H1 (cell line): ENCODE data around the gene NDUFS5. TPM values are rescaled to one million over a fixed set of nuclear protein-coding genes. Genes with fewer than 3 reads are reported as not detected.

Source experiments
- CTCF ChIA-PET: fragments of 300-600 bp; sonication (Branson Sonifier 250); formaldehyde crosslinking; loops from one replicate; lab custom pipeline; 2021; ENCODE audit not compliant: partially characterized antibody; lab: Charles Lee
- POLR2A ChIA-PET: fragments of 300-600 bp; sonication (Branson Sonifier 250); formaldehyde crosslinking; loops from one replicate; lab custom pipeline; 2021; ENCODE audit warnings: inconsistent platforms; ENCODE audit not compliant: partially characterized antibody; lab: Charles Lee
- DNase-seq, 2 experiments: peaks; one replicate each; pipeline versions ENCODE4 v3.0.0 to v3.0.0-alpha.2; 2010 to 2022; ENCODE audit warnings: low spot score in 2 of 2, low read depth in 1 of 2, mixed read lengths in 1 of 2
- FAIRE-seq: peaks from 2 replicates; lab custom pipeline; 2011; peaks lifted over from hg19 to GRCh38; lab: Jason Lieb, UNC
- H2AFZ ChIP-seq: 2 replicates; pipeline ENCODE4 v1.8.1; 2012; ENCODE audit warnings: low read length, inconsistent platforms
- H2AK5ac ChIP-seq: 2 replicates; pipeline ENCODE4 v1.6.1; 2013; ENCODE audit warnings: low read depth, low read length
- H2BK120ac ChIP-seq: replicated peaks from 2 replicates; pipeline ENCODE3; 2013; ENCODE audit warnings: low read depth, low read length, inconsistent platforms
- H2BK12ac ChIP-seq: 2 replicates; pipeline ENCODE4 v1.6.1; 2013; ENCODE audit warnings: low read depth, low read length
- H2BK15ac ChIP-seq: 2 replicates; pipeline ENCODE4 v1.6.1; 2013; ENCODE audit warnings: low read length
- H2BK20ac ChIP-seq: 2 replicates; pipeline ENCODE4 v1.6.1; 2013; ENCODE audit warnings: low read length
- H2BK5ac ChIP-seq: 2 replicates; pipeline ENCODE4 v1.6.1; 2013; ENCODE audit warnings: low read depth, low read length
- H3K14ac ChIP-seq: 2 replicates; pipeline ENCODE4 v1.6.1; 2013; ENCODE audit warnings: inconsistent platforms; ENCODE audit not compliant: insufficient read length
- H3K18ac ChIP-seq: 2 replicates; pipeline ENCODE4 v1.6.1; 2013; ENCODE audit warnings: low read length; ENCODE audit errors: extremely low read depth
- H3K23ac ChIP-seq: 2 replicates; pipeline ENCODE4 v1.6.1; 2013; ENCODE audit warnings: inconsistent platforms; ENCODE audit not compliant: insufficient read length
- H3K23me2 ChIP-seq: 2 replicates; pipeline ENCODE4 v1.6.1; 2013; ENCODE audit warnings: low read depth, low read length
- H3K27ac ChIP-seq: 2 replicates; pipeline ENCODE4 v1.6.1; 2011; ENCODE audit warnings: low read depth, low read length, inconsistent platforms
- H3K27me3 ChIP-seq, 4 experiments: replicated peaks in 1 of 4; 1 replicate in 1 of 4; 2 replicates in 3 of 4; pipeline versions ENCODE4 v1.6.1 to v1.8.1; 2011 to 2013; ENCODE audit warnings: low read length in 3 of 4, mild to moderate bottlenecking in 3 of 4, inconsistent platforms in 2 of 4, mixed read lengths in 2 of 4, moderate library complexity in 1 of 4; ENCODE audit not compliant: control insufficient read depth in 3 of 4, insufficient read depth in 3 of 4; ENCODE audit errors: extremely low read depth in 1 of 4
- H3K36me3 ChIP-seq, 4 experiments: 2 replicates each; pipeline versions ENCODE4 v1.6.1 to v1.8.1; 2011 to 2013; ENCODE audit warnings: mild to moderate bottlenecking in 4 of 4, low read length in 3 of 4, moderate library complexity in 2 of 4, control low read depth in 1 of 4, inconsistent platforms in 1 of 4; ENCODE audit not compliant: insufficient read depth in 4 of 4, control insufficient read depth in 2 of 4
- H3K4ac ChIP-seq: replicated peaks from 2 replicates; pipeline ENCODE3; 2013; ENCODE audit warnings: low read length, low read depth, mixed read lengths, inconsistent platforms; ENCODE audit not compliant: insufficient read length
- H3K4me1 ChIP-seq, 4 experiments: replicated peaks in 1 of 4; 1 replicate in 1 of 4; 2 replicates in 3 of 4; pipeline versions ENCODE4 v1.6.1 to v1.8.1; 2011 to 2013; ENCODE audit warnings: low read length in 3 of 4, inconsistent platforms in 2 of 4, mixed read lengths in 1 of 4; ENCODE audit not compliant: insufficient read depth in 4 of 4, control insufficient read depth in 3 of 4
- H3K4me2 ChIP-seq, 2 experiments: 2 replicates each; pipeline versions ENCODE4 v1.6.1 to v1.8.1; 2011 to 2013; ENCODE audit warnings: low read depth in 2 of 2, low read length in 2 of 2, control low read depth in 1 of 2, inconsistent platforms in 1 of 2, mild to moderate bottlenecking in 1 of 2; ENCODE audit not compliant: insufficient read depth in 1 of 2
- H3K4me3 ChIP-seq, 4 experiments: fragments of 200-600, 300-600 bp in 1 of 4; sonication (generic), shearing (Covaris generic), sonication (Bioruptor Twin) in 1 of 4; 2 replicates each; pipeline versions ENCODE4 v1.5.1 to v1.8.1; 2011 to 2016; ENCODE audit warnings: low read length in 4 of 4, low read depth in 3 of 4, control low read depth in 2 of 4, inconsistent platforms in 2 of 4, mild to moderate bottlenecking in 2 of 4, mixed read lengths in 1 of 4, moderate library complexity in 1 of 4; ENCODE audit not compliant: insufficient read depth in 2 of 4; ENCODE audit errors: extremely low read depth in 1 of 4
- H3K56ac ChIP-seq: replicated peaks from 2 replicates; pipeline ENCODE3; 2013; ENCODE audit warnings: low read depth, mild to moderate bottlenecking, mixed read lengths, low read length, inconsistent platforms; ENCODE audit not compliant: insufficient read length
- H3K79me1 ChIP-seq: 2 replicates; pipeline ENCODE4 v1.6.1; 2013; ENCODE audit warnings: low read depth, low read length, control low read depth
- H3K79me2 ChIP-seq, 2 experiments: 2 replicates each; pipeline versions ENCODE4 v1.6.1 to v1.8.1; 2012 to 2013; ENCODE audit warnings: low read length in 2 of 2, mild to moderate bottlenecking in 2 of 2, inconsistent platforms in 1 of 2; ENCODE audit not compliant: insufficient read depth in 2 of 2, control insufficient read depth in 1 of 2
- H3K9ac ChIP-seq, 4 experiments: replicated peaks in 1 of 4; 1 replicate in 1 of 4; 2 replicates in 3 of 4; pipeline versions ENCODE4 v1.6.1 to v1.8.1; 2011 to 2013; ENCODE audit warnings: low read depth in 3 of 4, low read length in 3 of 4, control low read depth in 2 of 4, mild to moderate bottlenecking in 2 of 4, moderate library complexity in 2 of 4, inconsistent platforms in 1 of 4; ENCODE audit errors: extremely low read depth in 1 of 4
- H3K9me3 ChIP-seq, 2 experiments: 2 replicates each; pipeline versions ENCODE4 v1.6.1 to v1.8.1; 2012 to 2013; ENCODE audit warnings: mild to moderate bottlenecking in 2 of 2, moderate library complexity in 2 of 2, control low read depth in 1 of 2, inconsistent platforms in 1 of 2, low read depth in 1 of 2, low read length in 1 of 2, mixed read lengths in 1 of 2; ENCODE audit not compliant: insufficient read depth in 2 of 2
- H4K20me1 ChIP-seq, 2 experiments: replicated peaks in 1 of 2; 2 replicates each; pipeline versions ENCODE3 to v1.8.1; 2011 to 2013; ENCODE audit warnings: inconsistent platforms in 2 of 2, low read length in 2 of 2, mild to moderate bottlenecking in 1 of 2; ENCODE audit not compliant: insufficient read depth in 2 of 2, control insufficient read depth in 1 of 2
- H4K5ac ChIP-seq: 2 replicates; pipeline ENCODE4 v1.6.1; 2013; ENCODE audit warnings: low read length, low read depth, mixed read lengths, inconsistent platforms; ENCODE audit not compliant: insufficient read length
- H4K8ac ChIP-seq: 2 replicates; pipeline ENCODE4 v1.8.0; 2013; ENCODE audit warnings: mild to moderate bottlenecking, moderate library complexity, low read length, inconsistent platforms; ENCODE audit not compliant: insufficient read depth; ENCODE audit errors: extremely low read depth
- H4K91ac ChIP-seq: replicated peaks from 2 replicates; pipeline ENCODE3; 2013; ENCODE audit warnings: low read length, mixed read lengths, inconsistent platforms; ENCODE audit not compliant: insufficient read length
- BCL11A ChIP-seq, 2 experiments: IDR thresholded peaks; one replicate each; pipeline ENCODE4 v1.6.1; 2011; ENCODE audit warnings: low read depth in 2 of 2, low read length in 2 of 2, mild to moderate bottlenecking in 2 of 2
- CBX5 ChIP-seq: fragments of 300-800, 300-1000 bp; sonication (generic); IDR thresholded peaks from 2 replicates; pipeline ENCODE4 v1.7.1; 2016; ENCODE audit warnings: antibody characterized with exemption, low read length, low read depth
- CHD1 ChIP-seq: IDR thresholded peaks from 2 replicates; pipeline ENCODE4 v1.6.1; 2012; ENCODE audit warnings: low read depth, low read length, improper control_type of control experiment
- GABPA ChIP-seq: IDR thresholded peaks from 2 replicates; pipeline ENCODE4 v1.6.1; 2011; ENCODE audit warnings: mild to moderate bottlenecking, low read length, moderate library complexity, borderline replicate concordance; ENCODE audit not compliant: insufficient read depth
- JUN ChIP-seq: IDR thresholded peaks from 2 replicates; pipeline ENCODE4 v1.6.1; 2011; ENCODE audit warnings: low read depth, mild to moderate bottlenecking, improper control_type of control experiment, low read length
- JUND ChIP-seq: IDR thresholded peaks from 2 replicates; pipeline ENCODE4 v1.6.1; 2011; ENCODE audit warnings: mild to moderate bottlenecking, improper control_type of control experiment, low read length
- KDM4A ChIP-seq: IDR thresholded peaks from one replicate; pipeline ENCODE4 v1.7.1; 2012; ENCODE audit warnings: low read depth, mild to moderate bottlenecking, moderate library complexity, low read length, inconsistent platforms; ENCODE audit not compliant: severe bottlenecking
- NRF1 ChIP-seq: IDR thresholded peaks from 2 replicates; pipeline ENCODE4 v1.6.1; 2011; ENCODE audit warnings: mild to moderate bottlenecking, low read depth, low read length, improper control_type of control experiment
- POLR2A ChIP-seq, 2 experiments: IDR thresholded peaks; 1 replicate in 1 of 2; 2 replicates in 1 of 2; pipeline ENCODE4 v1.6.1; 2011; ENCODE audit warnings: low read depth in 2 of 2, low read length in 2 of 2, mild to moderate bottlenecking in 2 of 2; ENCODE audit errors: control extremely low read depth in 1 of 2
- RNF2 ChIP-seq: fragments of 200-900, 300-1000 bp; sonication (generic); IDR thresholded peaks from 2 replicates; pipeline ENCODE4 v1.7.1; 2016; ENCODE audit warnings: borderline replicate concordance, low read depth, mild to moderate bottlenecking, antibody characterized with exemption, low read length; ENCODE audit not compliant: poor library complexity, severe bottlenecking; ENCODE audit errors: missing control alignments
- SIN3A ChIP-seq, 2 experiments: IDR thresholded peaks in 1 of 2; conservative IDR thresholded peaks in 1 of 2; 2 replicates each; pipeline ENCODE4 v1.6.1; 2011 to 2012; ENCODE audit warnings: low read length in 2 of 2, improper control_type of control experiment in 1 of 2, low read depth in 1 of 2, mild to moderate bottlenecking in 1 of 2
- SRF ChIP-seq: IDR thresholded peaks from 2 replicates; pipeline ENCODE4 v1.6.1; 2011; ENCODE audit warnings: mild to moderate bottlenecking, low read depth, low read length, moderate library complexity
- TAF7 ChIP-seq: optimal IDR thresholded peaks from 2 replicates; pipeline ENCODE3; 2011; ENCODE audit warnings: low read depth, mild to moderate bottlenecking, inconsistent platforms, low read length, moderate library complexity, borderline replicate concordance
- WGBS, 2 experiments: shearing (Covaris generic) in 1 of 2; methylation state at CpG; one replicate each; pipeline versions ENCODE4 v1.1.6 to v1.1.7; 2013 to 2015; ENCODE audit warnings: low lambda C conversion rate in 2 of 2, mixed read lengths in 2 of 2, inconsistent platforms in 1 of 2, low coverage in 1 of 2, missing lambda C conversion rate in 1 of 2; ENCODE audit not compliant: insufficient replicate concordance in 2 of 2, insufficient coverage in 1 of 2, insufficient read length in 1 of 2; ENCODE audit errors: extremely low coverage in 1 of 2, missing lambda C conversion rate in 1 of 2; 5-methylcytosine and 5-hydroxymethylcytosine counted together
- polyA plus RNA-seq, 7 experiments: library from polyadenylated mRNA; depleted of rRNA in 3 of 7; stranded (reverse) in 5 of 7; unstranded in 2 of 7; fragments of >200 nt in 5 of 7; fragments of 200-250 nt in 2 of 7; gene quantifications; 1 replicate in 5 of 7; 2 replicates in 1 of 7; 4 replicates in 1 of 7; pipeline versions ENCODE4 v1.2.1 to v1.2.3, GENCODE V29; 2011 to 2013; ENCODE audit warnings: missing spikeins in 2 of 7, mixed read lengths in 2 of 7
- total RNA-seq: library from RNA; stranded (reverse); fragmentation: NEBNext Ultra II Directional; extraction: Animal tissue kit (Norgen Biotek cat#: 25700); gene quantifications from 2 replicates; pipeline ENCODE4 v1.2.1, GENCODE V29; 2021

NDUFS5 gene
- total and polyA plus RNA-seq, 2 of the 8 experiments (the other 6 are each of a cell fraction or from before 2014, with no cell fraction given) = 435 to 835 TPM

GRCh38 chr1:39034114-39034654, 8.0 kb downstream of the NDUFS5 start:
- Histone ChIP-seq H3K9me3 (no peaks in the 10 kb centered on the region), H2AFZ (no peak overlapping the region), H3K23me2 (no peaks in the 10 kb centered on the region), H3K27ac (no peak overlapping the region), H4K5ac (no peak overlapping the region), H2BK20ac (no peak overlapping the region), H3K56ac (no peak overlapping the region), H4K8ac (no peak overlapping the region), H3K4me2 (no peak overlapping the region), H3K79me1 (no peaks in the 10 kb centered on the region), H3K4ac (no peak overlapping the region), H4K91ac (no peak overlapping the region), H2BK5ac (no peak overlapping the region), H3K4me1 (no peaks in the 10 kb centered on the region), H2BK120ac (no peak overlapping the region), H3K4me3 (no peak overlapping the region), H4K20me1 (peaks cover 2 to 4% of the 10 kb centered on the region in 2 experiments), H3K18ac (no peak overlapping the region), H3K14ac (no peak overlapping the region), H2BK15ac (no peak overlapping the region), H3K36me3 (peaks cover 8 to 68% (median 40%) of the 10 kb centered on the region in 4 experiments), H3K79me2 (peaks cover 0 to 16% of the 10 kb centered on the region in 2 experiments; a peak in 3 of 4 replicates), H3K27me3 (no peaks in the 10 kb centered on the region), H3K9ac (no peak overlapping the region), H2BK12ac (no peak overlapping the region), H2AK5ac (no peak overlapping the region), H3K23ac (no peak overlapping the region)
- CTCF ChIA-PET = interaction anchor here (0.7 kb wide), 1 partner anchor 24 kb away, joined by 3 read pairs; no protein-coding TSS in a partner anchor
- TF ChIP-seq KDM4A = no peak
- TF ChIP-seq BCL11A (IDR thresholded peaks at IDR 0.05; ENCODE audit: low read depth in 2 of 2, low read length in 2 of 2) = no peak
- TF ChIP-seq GABPA = no peak
- no peak for TF ChIP-seq NRF1
- TF ChIP-seq RNF2 = no peak
- TF ChIP-seq JUN = no peak
- TF ChIP-seq TAF7 = no peak
- no peak for TF ChIP-seq JUND
- no peak for TF ChIP-seq CBX5
- no peak for TF ChIP-seq CHD1
- no peak for TF ChIP-seq SRF
- no peak for TF ChIP-seq POLR2A (IDR thresholded peaks at IDR 0.05; ENCODE audit: control extremely low read depth in 1 of 2, low read depth in 2 of 2, low read length in 2 of 2)
- no peak for TF ChIP-seq SIN3A (conservative IDR thresholded peaks at IDR 0.05 in 1 of 2, IDR thresholded peaks at IDR 0.05 in 1 of 2; ENCODE audit: low read depth in 1 of 2, low read length in 2 of 2)
- POLR2A ChIA-PET = interaction anchor here (0.6 to 8.9 kb wide), 8 partner anchors 8 to 314 kb away, joined by 3 to 76 read pairs (median 4); partner anchors contain the start of gene NDUFS5
- DNase-seq (no peak), FAIRE-seq (no peak)
- 91% methylated on average over 6 of the region's 6 CpGs; no CpG with 5 or more reads in 1 of the 2 experiments for WGBS, 2 experiments
